HCT116 (cell line): Measurements from ENCODE around the gene ATXN7L1. TPM values are rescaled to one million over a fixed set of nuclear protein-coding genes. Genes with fewer than 3 reads are reported as not detected.

Experiments used
- ATAC-seq: fragments of 200-7000 bp; cut with Tn5 transposase; 2 replicates; pipeline ENCODE4 v1.9.1; 2020; ENCODE audit warnings: mild to moderate bottlenecking, moderate library complexity
- BruUV-seq: library from RNA; stranded (reverse); fragments of 400-500 nt; replicated peaks from 2 replicates; lab custom pipeline; 2021; lab: Mats Ljungman, UMichigan
- CTCF ChIA-PET: fragments of 300-600 bp; sonication (Branson Sonifier 250); formaldehyde crosslinking; loops from one replicate; lab custom pipeline; 2021; ENCODE audit warnings: antibody characterized with exemption; lab: Charles Lee
- POLR2A ChIA-PET: fragments of 300-600, 350-600 bp; sonication (Branson Sonifier 250); formaldehyde crosslinking; loops from one replicate; lab custom pipeline; 2021; ENCODE audit warnings: antibody characterized with exemption; lab: Charles Lee
- RAD21 ChIA-PET, 2 experiments: fragments of 300-600 bp; sonication (Branson Sonifier 250); formaldehyde crosslinking; loops; one replicate each; lab custom pipeline; 2023; ENCODE audit warnings: low total read pairs in 2 of 2; ENCODE audit not compliant: uncharacterized antibody in 2 of 2, unreplicated experiment in 2 of 2, low non-redundant PET in 1 of 2; lab: Charles Lee
- DNase-seq: peaks from one replicate; pipeline ENCODE4 v3.0.0-alpha.2; 2010; ENCODE audit warnings: low read depth, low spot score
- H2AFZ ChIP-seq: fragments of 200-600 bp; shearing (Covaris generic), sonication (generic); 2 replicates; pipeline ENCODE4 v1.6.1; 2017; ENCODE audit warnings: low read depth, mixed run types, mixed read lengths, antibody characterized with exemption, low read length; ENCODE audit not compliant: poor library complexity, severe bottlenecking
- H3K27ac ChIP-seq: 2 replicates; pipeline ENCODE4 v1.5.1; 2012; ENCODE audit warnings: low read depth, low read length
- H3K27me3 ChIP-seq: fragments of 200-600 bp; sonication (generic); 2 replicates; pipeline ENCODE4 v1.6.1; 2016; ENCODE audit warnings: mixed run types, low read length, mixed read lengths; ENCODE audit not compliant: insufficient read depth
- H3K36me3 ChIP-seq, 2 experiments: fragments of 200-500 bp in 1 of 2; fragments of 200-600 bp in 1 of 2; sonication (Bioruptor generic) in 1 of 2; sonication (generic) in 1 of 2; 2 replicates each; pipeline versions ENCODE4 v1.5.1 to v1.6.1; 2014 to 2016; ENCODE audit warnings: low read length in 2 of 2, inconsistent platforms in 1 of 2, mixed read lengths in 1 of 2, mixed run types in 1 of 2; ENCODE audit not compliant: insufficient read depth in 2 of 2, control insufficient read depth in 1 of 2
- H3K4me1 ChIP-seq, 2 experiments: fragments of 200-600 bp in 1 of 2; sonication (generic) in 1 of 2; 2 replicates each; pipeline versions ENCODE4 v1.5.1 to v1.6.1; 2012 to 2017; ENCODE audit warnings: low read length in 2 of 2, inconsistent platforms in 1 of 2, mild to moderate bottlenecking in 1 of 2, mixed read lengths in 1 of 2, mixed run types in 1 of 2, moderate library complexity in 1 of 2; ENCODE audit not compliant: insufficient read depth in 2 of 2, control insufficient read depth in 1 of 2
- H3K4me2 ChIP-seq: fragments of 200-600 bp; sonication (generic); 2 replicates; pipeline ENCODE4 v1.6.1; 2017; ENCODE audit warnings: mixed run types, low read length, mixed read lengths
- H3K4me3 ChIP-seq, 2 experiments: fragments of 200-600 bp in 1 of 2; sonication (generic) in 1 of 2; replicated peaks in 1 of 2; 2 replicates each; pipeline ENCODE4 v1.5.1; 2011 to 2016; ENCODE audit warnings: low read length in 2 of 2, control low read depth in 1 of 2, low read depth in 1 of 2, mild to moderate bottlenecking in 1 of 2, mixed read lengths in 1 of 2, mixed run types in 1 of 2
- H3K79me2 ChIP-seq: fragments of 200-600 bp; sonication (generic); 2 replicates; pipeline ENCODE4 v1.6.1; 2017; ENCODE audit warnings: mild to moderate bottlenecking, mixed run types, low read length, moderate library complexity, mixed read lengths; ENCODE audit not compliant: insufficient read depth
- H3K9ac ChIP-seq: fragments of 200-600 bp; sonication (generic); 2 replicates; pipeline ENCODE4 v1.6.1; 2016; ENCODE audit warnings: low read length, mixed read lengths
- H3K9me2 ChIP-seq: fragments of 200-600 bp; sonication (generic), shearing (Covaris generic); 2 replicates; pipeline ENCODE4 v1.6.1; 2017; ENCODE audit warnings: mixed run types, mild to moderate bottlenecking, moderate library complexity; ENCODE audit not compliant: insufficient read depth
- H3K9me3 ChIP-seq, 2 experiments: fragments of 200-500 bp in 1 of 2; fragments of 200-600 bp in 1 of 2; sonication (Bioruptor generic) in 1 of 2; sonication (generic) in 1 of 2; 2 replicates each; pipeline ENCODE4 v1.6.1; 2014 to 2017; ENCODE audit warnings: low read length in 2 of 2, mixed read lengths in 2 of 2, inconsistent platforms in 1 of 2, low read depth in 1 of 2, mild to moderate bottlenecking in 1 of 2, mixed run types in 1 of 2, moderate library complexity in 1 of 2; ENCODE audit not compliant: control insufficient read depth in 1 of 2, insufficient read depth in 1 of 2
- H4K20me1 ChIP-seq: fragments of 200-600 bp; sonication (generic), shearing (Covaris generic); 2 replicates; pipeline ENCODE4 v1.6.1; 2017; ENCODE audit warnings: mixed run types, mild to moderate bottlenecking, moderate library complexity; ENCODE audit not compliant: insufficient read depth
- ATF3 ChIP-seq: IDR thresholded peaks from 2 replicates; pipeline ENCODE4 v1.6.1; 2012
- CBX3 ChIP-seq: IDR thresholded peaks from 2 replicates; pipeline ENCODE4 v1.6.1; 2012; ENCODE audit warnings: low read depth
- EGR1 ChIP-seq: IDR thresholded peaks from 2 replicates; pipeline ENCODE4 v1.6.1; 2012; ENCODE audit warnings: low read depth
- EZH2 ChIP-seq: fragments of 200-600 bp; sonication (generic); IDR thresholded peaks from 2 replicates; pipeline ENCODE4 v1.6.1; 2017; ENCODE audit warnings: antibody characterized with exemption, mixed run types
- EZH2phosphoT487 ChIP-seq: fragments of 200-600 bp; IDR thresholded peaks from 2 replicates; pipeline ENCODE4 v1.6.1; 2018; ENCODE audit warnings: antibody characterized with exemption, borderline replicate concordance
- FOSL1 ChIP-seq: IDR thresholded peaks from 2 replicates; pipeline ENCODE4 v1.6.1; 2012; ENCODE audit warnings: low read depth
- JUND ChIP-seq: IDR thresholded peaks from 2 replicates; pipeline ENCODE4 v1.6.1; 2012
- POLR2A ChIP-seq: IDR thresholded peaks from 2 replicates; pipeline ENCODE4 v1.7.0; 2011; ENCODE audit warnings: borderline replicate concordance; ENCODE audit not compliant: insufficient read depth, insufficient read length; ENCODE audit errors: extremely low read depth
- RAD21 ChIP-seq: IDR thresholded peaks from 2 replicates; pipeline ENCODE4 v1.6.1; 2012; ENCODE audit warnings: low read depth, mild to moderate bottlenecking
- REST ChIP-seq: IDR thresholded peaks from 2 replicates; pipeline ENCODE4 v1.6.1; 2012; ENCODE audit warnings: low read depth
- SIN3A ChIP-seq: IDR thresholded peaks from 2 replicates; pipeline ENCODE4 v1.6.1; 2012; ENCODE audit warnings: low read depth
- SRF ChIP-seq: IDR thresholded peaks from 2 replicates; pipeline ENCODE4 v1.6.1; 2012; ENCODE audit warnings: low read depth
- TCF7L2 ChIP-seq: IDR thresholded peaks from 2 replicates; pipeline ENCODE4 v1.7.0; 2011; ENCODE audit warnings: borderline replicate concordance, inconsistent platforms; ENCODE audit not compliant: insufficient read depth, insufficient read length; ENCODE audit errors: extremely low read depth
- ZBTB33 ChIP-seq: IDR thresholded peaks from 2 replicates; pipeline ENCODE4 v1.6.1; 2011; ENCODE audit warnings: mild to moderate bottlenecking, low read length, moderate library complexity; ENCODE audit not compliant: insufficient replicate concordance; ENCODE audit errors: extremely low read depth
- ZFX ChIP-seq: fragments of 450-650 bp; IDR thresholded peaks from 2 replicates; pipeline ENCODE4 v1.6.1; 2017
- ZNF274 ChIP-seq: fragments of 200-500 bp; sonication (Bioruptor generic); IDR thresholded peaks from 2 replicates; pipeline ENCODE4 v1.6.1; 2014; ENCODE audit warnings: mild to moderate bottlenecking, low read depth, low read length, inconsistent platforms
- intact Hi-C: fragments of 100-400 bp; cut with micrococcal nuclease; formaldehyde crosslinking; loops from 2 replicates; pipeline ENCODE4 v1.10.0; 2022
- total RNA-seq: library from RNA; stranded (reverse); gene quantifications from one replicate; pipeline ENCODE4 v1.2.1, GENCODE V29; 2021; ENCODE audit not compliant: unreplicated experiment
- TF ChIP-seq, protein P1 (sequence below): IDR thresholded peaks from 2 replicates; pipeline ENCODE4 v1.6.1; 2012
- TF ChIP-seq, protein P2 (sequence below), 3 experiments: fragments of 200-600 bp in 1 of 3; sonication (generic) in 1 of 3; IDR thresholded peaks in 2 of 3; conservative IDR thresholded peaks in 1 of 3; 2 replicates each; pipeline ENCODE4 v1.5.1; 2012 to 2017; ENCODE audit warnings: low read depth in 2 of 3, low read length in 2 of 3, antibody characterized with exemption in 1 of 3, borderline replicate concordance in 1 of 3, control low read depth in 1 of 3, mild to moderate bottlenecking in 1 of 3, mixed read lengths in 1 of 3, mixed run types in 1 of 3, moderate library complexity in 1 of 3; ENCODE audit not compliant: insufficient read depth in 1 of 3

ATXN7L1 gene
- total RNA-seq, 1 experiment from 2014 or later: 11.5 TPM

DNA sequence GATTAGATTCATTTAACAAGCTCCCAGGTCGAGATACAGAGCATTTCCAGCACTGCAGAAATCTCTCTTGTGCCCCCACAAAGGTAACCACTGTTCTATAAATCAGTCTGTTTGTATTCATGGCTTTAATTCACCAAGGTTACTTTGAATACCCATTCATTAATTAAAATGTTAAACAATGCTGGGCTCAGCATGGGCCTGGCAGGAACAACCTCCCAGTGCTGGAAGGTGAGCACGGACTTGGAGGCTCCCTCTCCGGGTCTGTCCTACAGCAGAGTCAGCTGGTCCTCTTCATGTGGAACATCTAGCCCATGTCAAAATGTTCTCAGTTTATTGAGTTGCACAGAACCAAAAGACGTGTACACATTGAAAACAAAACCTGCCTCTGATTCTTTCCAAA is 279.5 kb downstream of the ATXN7L1 start:
- Histone ChIP-seq H3K36me3 (no peaks in the 10 kb centered on the region), H2AFZ (no peak overlapping the region), H3K4me2 (no peak overlapping the region), H3K79me2 (no peaks in the 10 kb centered on the region), H3K9me2 (no peaks in the 10 kb centered on the region), H3K27ac (no peak overlapping the region), H4K20me1 (no peaks in the 10 kb centered on the region), H3K27me3 (no peaks in the 10 kb centered on the region), H3K9ac (no peak overlapping the region), H3K4me3 (no peak overlapping the region), H3K9me3 (no peaks in the 10 kb centered on the region), H3K4me1 (peaks cover 0 to 5% of the 10 kb centered on the region in 2 experiments; a peak in 1 of 4 replicates)
- intact Hi-C loops: no loop called here
- POLR2A ChIA-PET: no interaction called here
- DNase-seq (no peak), ATAC-seq (no peak)
- no TSS peak for BruUV-seq
- CTCF ChIA-PET: no interaction called here
- RAD21 ChIA-PET: no interaction called here
- TF ChIP-seq FOSL1: no peak
- TF ChIP-seq, protein P1, sequence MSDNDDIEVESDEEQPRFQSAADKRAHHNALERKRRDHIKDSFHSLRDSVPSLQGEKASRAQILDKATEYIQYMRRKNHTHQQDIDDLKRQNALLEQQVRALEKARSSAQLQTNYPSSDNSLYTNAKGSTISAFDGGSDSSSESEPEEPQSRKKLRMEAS: no peak
- TF ChIP-seq EZH2phosphoT487: no peak
- TF ChIP-seq SRF: no peak
- TF ChIP-seq ZNF274: no peak
- TF ChIP-seq REST: no peak
- no peak for TF ChIP-seq CBX3
- TF ChIP-seq ATF3: no peak
- TF ChIP-seq, protein P2, sequence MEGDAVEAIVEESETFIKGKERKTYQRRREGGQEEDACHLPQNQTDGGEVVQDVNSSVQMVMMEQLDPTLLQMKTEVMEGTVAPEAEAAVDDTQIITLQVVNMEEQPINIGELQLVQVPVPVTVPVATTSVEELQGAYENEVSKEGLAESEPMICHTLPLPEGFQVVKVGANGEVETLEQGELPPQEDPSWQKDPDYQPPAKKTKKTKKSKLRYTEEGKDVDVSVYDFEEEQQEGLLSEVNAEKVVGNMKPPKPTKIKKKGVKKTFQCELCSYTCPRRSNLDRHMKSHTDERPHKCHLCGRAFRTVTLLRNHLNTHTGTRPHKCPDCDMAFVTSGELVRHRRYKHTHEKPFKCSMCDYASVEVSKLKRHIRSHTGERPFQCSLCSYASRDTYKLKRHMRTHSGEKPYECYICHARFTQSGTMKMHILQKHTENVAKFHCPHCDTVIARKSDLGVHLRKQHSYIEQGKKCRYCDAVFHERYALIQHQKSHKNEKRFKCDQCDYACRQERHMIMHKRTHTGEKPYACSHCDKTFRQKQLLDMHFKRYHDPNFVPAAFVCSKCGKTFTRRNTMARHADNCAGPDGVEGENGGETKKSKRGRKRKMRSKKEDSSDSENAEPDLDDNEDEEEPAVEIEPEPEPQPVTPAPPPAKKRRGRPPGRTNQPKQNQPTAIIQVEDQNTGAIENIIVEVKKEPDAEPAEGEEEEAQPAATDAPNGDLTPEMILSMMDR (IDR thresholded peaks at IDR 0.05 in 2 of 3, conservative IDR thresholded peaks at IDR 0.05 in 1 of 3; ENCODE audit: borderline replicate concordance in 1 of 3, insufficient read depth in 1 of 3, low read depth in 2 of 3, low read length in 2 of 3): no peak
- TF ChIP-seq JUND: no peak
- no peak for TF ChIP-seq RAD21
- TF ChIP-seq EZH2: no peak
- no peak for TF ChIP-seq POLR2A
- TF ChIP-seq EGR1: no peak
- TF ChIP-seq ZFX: no peak
- no peak for TF ChIP-seq ZBTB33
- no peak for TF ChIP-seq TCF7L2
- TF ChIP-seq SIN3A: no peak
